Left renal pelvis (tissue), 4 donors: ENCODE results near the gene HGF. TPM values are rescaled to one million over a fixed set of nuclear protein-coding genes. Genes with fewer than 3 reads are reported as not detected.

Experiments
- DNase-seq, 4 donors: peaks; one replicate each; pipeline ENCODE4 v3.0.0-alpha.2; 2013; ENCODE audit warnings: low read depth in 4 of 4, low spot score in 3 of 4
- polyA plus RNA-seq, 4 donors: library from polyadenylated mRNA; unstranded; fragments of 120-200 nt; gene quantifications; one replicate each; pipeline ENCODE4 v1.2.1, GENCODE V29; 2013; ENCODE audit not compliant: insufficient read length in 4 of 4

The HGF gene
- polyA plus RNA-seq, 4 donors = 1.3 to 4.9 (median 2.6) TPM

- DNase-seq = no peak
These were observed 82.8 kb downstream of the HGF start for GRCh38 chr7:81687062-81687461.

- peak in 1 of 4 donors; percentile 33 for DNase-seq
These were observed 84.5 kb downstream of the HGF start for GRCh38 chr7:81685270-81685868.

GRCh38 chr7:81684514-81685269 lies 85.2 kb downstream of the HGF start:
- peak in 2 of 4 donors; percentile 29 to 35 for DNase-seq

GRCh38 chr7:81684033-81684432 lies 85.8 kb downstream of the HGF start:
- DNase-seq = no peak

GRCh38 chr7:81682873-81683272 lies 87.0 kb downstream of the HGF start:
- DNase-seq = no peak

- no peak for DNase-seq
These were observed 89.7 kb downstream of the HGF start for GRCh38 chr7:81680120-81680519.

GRCh38 chr7:81676813-81677212 lies 93.0 kb downstream of the HGF start:
- DNase-seq = no peak

GRCh38 chr7:81676105-81676811 lies 93.6 kb downstream of the HGF start:
- DNase-seq = no peak

- DNase-seq = no peak
These were observed 95.4 kb downstream of the HGF start for GRCh38 chr7:81674431-81674830.

- DNase-seq = no peak
These were observed 97.0 kb downstream of the HGF start for GRCh38 chr7:81672872-81673271.

GRCh38 chr7:81669476-81670105 lies 100.3 kb downstream of the HGF start:
- DNase-seq = no peak

GRCh38 chr7:81666209-81666608 lies 103.6 kb downstream of the HGF start:
- no peak for DNase-seq

GRCh38 chr7:81665236-81665635 lies 104.6 kb downstream of the HGF start:
- DNase-seq = no peak

GRCh38 chr7:81664304-81664703 lies 105.5 kb downstream of the HGF start:
- DNase-seq = no peak

- DNase-seq = no peak
These were observed 107.3 kb downstream of the HGF start for GRCh38 chr7:81662531-81662930.

- DNase-seq = no peak
These were observed 110.0 kb downstream of the HGF start for GRCh38 chr7:81659697-81660395.

- DNase-seq = no peak
These were observed 112.3 kb downstream of the HGF start for GRCh38 chr7:81657551-81657950.

GRCh38 chr7:81655271-81655670 lies 114.6 kb downstream of the HGF start:
- no peak for DNase-seq

GRCh38 chr7:81652225-81652624 lies 117.6 kb downstream of the HGF start:
- DNase-seq = no peak
